Measurements from ENCODE around the gene SUMO4. TPM values are rescaled to one million over a fixed set of nuclear protein-coding genes. Genes with fewer than 3 reads are reported as not detected.

SUMO4 gene
- total RNA-seq, 1 donor from 2014 or later = 1.1 TPM

GRCh38 chr6:149385998-149386646 lies 13.9 kb upstream of the SUMO4 start:
- no peak overlapping the region for H3K27ac Mint-ChIP-seq (ENCODE audit: unreplicated experiment)
- no peak overlapping the region for H3K4me3 Mint-ChIP-seq (ENCODE audit: unreplicated experiment)
- H3K4me1 Mint-ChIP-seq (ENCODE audit: low read depth) = peaks cover 28% of the 10 kb centered on the region
- no peaks in the 10 kb centered on the region for H3K9me3 Mint-ChIP-seq (ENCODE audit: low read depth)
- no peak for DNase-seq (ENCODE audit: low spot score)
- peaks cover 21% of the 10 kb centered on the region for H3K36me3 Mint-ChIP-seq (ENCODE audit: low read depth)
- no peak for TF ChIP-seq CTCF (IDR thresholded peaks at IDR 0.05)
- H3K27me3 Mint-ChIP-seq (ENCODE audit: low read depth) = no peaks in the 10 kb centered on the region

- Mint-ChIP-seq H3K9me3 (ENCODE audit: low read depth) (no peaks in the 10 kb centered on the region), H3K27ac (ENCODE audit: unreplicated experiment) (no peak overlapping the region), H3K4me1 (ENCODE audit: low read depth) (peaks cover 42% of the 10 kb centered on the region), H3K27me3 (ENCODE audit: low read depth) (no peaks in the 10 kb centered on the region), H3K36me3 (ENCODE audit: low read depth) (peaks cover 23% of the 10 kb centered on the region), H3K4me3 (ENCODE audit: unreplicated experiment) (no peak overlapping the region)
- TF ChIP-seq CTCF (IDR thresholded peaks at IDR 0.05) = no peak
- DNase-seq (ENCODE audit: low spot score) = no peak
These were observed 12.1 kb upstream of the SUMO4 start for GRCh38 chr6:149387779-149388512.

DNA sequence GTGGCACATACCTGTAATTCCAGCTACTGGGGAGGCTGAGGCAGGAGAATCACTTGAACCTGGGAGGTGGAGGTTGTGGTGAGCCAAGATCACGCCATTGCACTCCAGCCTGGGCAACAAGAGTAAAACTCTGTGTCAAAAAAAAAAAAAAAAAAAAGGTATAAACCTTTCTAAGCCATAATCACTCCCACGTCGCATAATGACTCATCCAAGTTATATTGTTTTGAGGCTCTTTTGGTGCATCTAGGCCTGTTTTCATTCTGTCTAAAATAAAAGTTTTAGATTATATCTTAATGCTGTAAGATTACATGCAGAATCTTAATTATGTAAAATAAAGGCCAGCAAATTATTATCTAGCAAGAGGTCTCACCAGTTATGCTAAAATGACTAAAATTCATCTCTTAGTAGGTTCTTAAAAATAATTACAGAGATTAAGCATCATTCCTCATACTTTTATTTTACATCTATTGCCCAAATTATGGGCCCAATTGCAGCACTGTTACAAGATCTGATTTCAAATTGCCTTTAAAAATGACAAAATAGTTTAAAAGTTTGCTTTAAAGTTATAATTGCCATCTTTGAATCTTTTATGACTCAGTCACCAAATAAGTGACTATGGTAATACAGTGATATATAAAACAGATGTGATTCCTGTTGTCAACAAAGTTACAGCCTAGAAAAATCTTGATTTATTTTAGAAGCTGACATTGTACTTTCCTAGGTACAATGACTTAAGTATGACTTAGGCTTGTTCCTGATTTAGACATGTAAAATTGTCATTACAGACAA lies 10.4 kb upstream of the SUMO4 start:
- DNase-seq (ENCODE audit: low spot score) = no peak
- Mint-ChIP-seq H3K9me3 (ENCODE audit: low read depth) (no peaks in the 10 kb centered on the region), H3K27ac (ENCODE audit: unreplicated experiment) (no peak overlapping the region), H3K4me1 (ENCODE audit: low read depth) (peaks cover 42% of the 10 kb centered on the region), H3K27me3 (ENCODE audit: low read depth) (no peaks in the 10 kb centered on the region), H3K36me3 (ENCODE audit: low read depth) (peaks cover 23% of the 10 kb centered on the region), H3K4me3 (ENCODE audit: unreplicated experiment) (no peak overlapping the region)
- no peak for TF ChIP-seq CTCF (IDR thresholded peaks at IDR 0.05)

DNA sequence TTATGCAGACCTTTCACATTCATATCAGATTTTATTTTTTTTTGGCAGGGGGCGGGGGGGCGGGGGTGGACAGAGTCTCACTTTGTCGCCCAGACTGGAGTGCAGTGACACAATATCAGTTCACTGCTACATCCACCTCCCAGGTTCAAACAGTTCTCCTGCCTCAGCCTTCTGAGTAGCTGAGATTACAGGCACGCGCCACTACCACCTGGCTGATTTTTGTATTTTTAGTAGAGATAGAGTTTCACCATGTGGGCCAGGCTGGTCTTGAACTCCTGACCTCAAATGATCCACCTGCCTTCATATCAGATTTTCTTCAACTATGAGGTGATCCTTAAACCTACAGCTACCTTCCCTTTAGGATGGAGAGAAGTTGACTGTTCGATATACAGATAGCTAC lies 8.0 kb upstream of the SUMO4 start:
- Mint-ChIP-seq H3K27ac (ENCODE audit: unreplicated experiment) (no peak overlapping the region), H3K4me3 (ENCODE audit: unreplicated experiment) (no peak overlapping the region), H3K4me1 (ENCODE audit: low read depth) (peaks cover 37% of the 10 kb centered on the region), H3K27me3 (ENCODE audit: low read depth) (no peaks in the 10 kb centered on the region), H3K36me3 (ENCODE audit: low read depth) (peaks cover 18% of the 10 kb centered on the region), H3K9me3 (ENCODE audit: low read depth) (no peaks in the 10 kb centered on the region)
- DNase-seq (ENCODE audit: low spot score) = no peak
- no peak for TF ChIP-seq CTCF (IDR thresholded peaks at IDR 0.05)

DNA sequence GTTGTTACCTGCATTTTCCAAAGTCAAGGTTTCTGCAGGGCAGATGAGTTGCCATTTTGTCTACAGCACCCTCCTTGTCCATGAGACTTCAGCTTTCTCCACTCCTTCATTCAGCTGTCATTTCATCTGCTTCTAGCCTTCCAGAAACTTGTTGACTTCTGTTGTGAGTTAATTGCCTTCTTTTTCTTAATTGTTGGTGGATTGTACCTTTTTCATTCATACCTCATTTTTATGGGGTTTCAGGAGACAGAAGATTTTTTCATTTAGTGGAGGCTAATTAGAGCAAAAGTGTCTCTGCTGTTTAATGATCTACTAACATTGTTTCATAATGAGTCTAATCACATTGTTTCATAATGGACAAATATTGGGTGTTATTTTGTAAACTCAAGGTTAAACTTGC lies 7.5 kb upstream of the SUMO4 start:
- DNase-seq (ENCODE audit: low spot score) = no peak
- H3K27ac Mint-ChIP-seq (ENCODE audit: unreplicated experiment) = no peak overlapping the region
- H3K27me3 Mint-ChIP-seq (ENCODE audit: low read depth) = no peaks in the 10 kb centered on the region

More for the DNA sequence above, 7.5 kb upstream of the SUMO4 start:
- H3K36me3 Mint-ChIP-seq (ENCODE audit: low read depth) = peaks cover 20% of the 10 kb centered on the region
- no peak for TF ChIP-seq CTCF (IDR thresholded peaks at IDR 0.05)
- H3K9me3 Mint-ChIP-seq (ENCODE audit: low read depth) = no peaks in the 10 kb centered on the region
- peaks cover 34% of the 10 kb centered on the region for H3K4me1 Mint-ChIP-seq (ENCODE audit: low read depth)
- H3K4me3 Mint-ChIP-seq (ENCODE audit: unreplicated experiment) = no peak overlapping the region

All from chondrocyte (in vitro differentiated cells).